Memory B cell (primary cell): ENCODE data around the gene PRPF6.

ENCODE experiments used
- ATAC-seq: fragments of 150-1000 bp; cut with Tn5 transposase; 2 replicates; pipeline ENCODE4 v1.10.0; 2021; ENCODE audit warnings: low read depth, mild to moderate bottlenecking, moderate library complexity
- DNase-seq, 2 donors: peaks; one replicate each; pipeline ENCODE4 v3.0.0; 2022; ENCODE audit warnings: low spot score in 2 of 2
- H3K27ac Mint-ChIP-seq: one replicate; pipeline ENCODE4 v1.8.0; 2022; ENCODE audit warnings: mild to moderate bottlenecking, moderate library complexity, mixed read lengths
- H3K27me3 Mint-ChIP-seq: one replicate; pipeline ENCODE4 v1.8.0; 2022; ENCODE audit warnings: mixed read lengths
- H3K36me3 Mint-ChIP-seq: one replicate; pipeline ENCODE4 v1.8.0; 2022; ENCODE audit warnings: mild to moderate bottlenecking, mixed read lengths
- H3K4me1 Mint-ChIP-seq: one replicate; pipeline ENCODE4 v1.8.0; 2022; ENCODE audit warnings: mixed read lengths
- H3K4me3 Mint-ChIP-seq: one replicate; pipeline ENCODE4 v1.8.0; 2022; ENCODE audit warnings: mild to moderate bottlenecking, moderate library complexity, mixed read lengths
- H3K9me3 Mint-ChIP-seq: one replicate; pipeline ENCODE4 v1.8.0; 2022; ENCODE audit warnings: mixed read lengths

Gene PRPF6

GRCh38 chr20:64042054-64042781 is 61.3 kb downstream of the PRPF6 start:
- peaks cover 17% of the 10 kb centered on the region for H3K27me3 Mint-ChIP-seq
- ATAC-seq (no peak), DNase-seq (no peak)
- H3K27ac Mint-ChIP-seq = no peak overlapping the region
- peaks cover 5% of the 10 kb centered on the region for H3K4me1 Mint-ChIP-seq
- H3K4me3 Mint-ChIP-seq = peak overlapping the region; percentile 83
- H3K9me3 Mint-ChIP-seq = no peaks in the 10 kb centered on the region
- no peaks in the 10 kb centered on the region for H3K36me3 Mint-ChIP-seq

DNA sequence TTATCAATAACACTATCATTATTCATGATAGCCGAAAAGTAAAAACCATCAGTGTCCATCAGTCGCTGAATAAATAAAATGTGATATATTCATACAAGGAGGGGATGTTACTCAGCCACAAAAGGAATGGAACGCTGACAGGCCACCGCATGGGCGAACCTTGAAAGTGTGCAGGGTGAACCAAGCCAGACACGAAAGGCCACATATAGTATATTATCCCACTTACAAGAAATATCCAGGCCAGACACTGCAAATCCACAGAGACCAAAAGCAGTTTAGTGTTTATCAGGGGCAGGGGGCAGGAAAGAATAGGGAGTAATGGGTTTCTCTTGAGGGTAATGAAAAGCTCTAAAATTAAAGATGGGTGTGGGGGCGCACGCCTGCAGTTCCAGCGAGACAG is 62.8 kb downstream of the PRPF6 start:
- no peak overlapping the region for H3K4me3 Mint-ChIP-seq
- H3K36me3 Mint-ChIP-seq = no peaks in the 10 kb centered on the region
- no peak overlapping the region for H3K27ac Mint-ChIP-seq
- no peaks in the 10 kb centered on the region for H3K9me3 Mint-ChIP-seq
- H3K27me3 Mint-ChIP-seq = peaks cover 22% of the 10 kb centered on the region
- ATAC-seq = no peak
- peaks cover 3% of the 10 kb centered on the region for H3K4me1 Mint-ChIP-seq
- DNase-seq = no peak

- Mint-ChIP-seq H3K9me3 (no peaks in the 10 kb centered on the region), H3K4me1 (peaks cover 3% of the 10 kb centered on the region), H3K36me3 (no peaks in the 10 kb centered on the region), H3K27ac (no peak overlapping the region), H3K4me3 (no peak overlapping the region), H3K27me3 (peaks cover 24% of the 10 kb centered on the region)
- no peak for DNase-seq
- no peak for ATAC-seq
Measured at GRCh38 chr20:64044484-64045247, 63.7 kb downstream of the PRPF6 start.

DNA sequence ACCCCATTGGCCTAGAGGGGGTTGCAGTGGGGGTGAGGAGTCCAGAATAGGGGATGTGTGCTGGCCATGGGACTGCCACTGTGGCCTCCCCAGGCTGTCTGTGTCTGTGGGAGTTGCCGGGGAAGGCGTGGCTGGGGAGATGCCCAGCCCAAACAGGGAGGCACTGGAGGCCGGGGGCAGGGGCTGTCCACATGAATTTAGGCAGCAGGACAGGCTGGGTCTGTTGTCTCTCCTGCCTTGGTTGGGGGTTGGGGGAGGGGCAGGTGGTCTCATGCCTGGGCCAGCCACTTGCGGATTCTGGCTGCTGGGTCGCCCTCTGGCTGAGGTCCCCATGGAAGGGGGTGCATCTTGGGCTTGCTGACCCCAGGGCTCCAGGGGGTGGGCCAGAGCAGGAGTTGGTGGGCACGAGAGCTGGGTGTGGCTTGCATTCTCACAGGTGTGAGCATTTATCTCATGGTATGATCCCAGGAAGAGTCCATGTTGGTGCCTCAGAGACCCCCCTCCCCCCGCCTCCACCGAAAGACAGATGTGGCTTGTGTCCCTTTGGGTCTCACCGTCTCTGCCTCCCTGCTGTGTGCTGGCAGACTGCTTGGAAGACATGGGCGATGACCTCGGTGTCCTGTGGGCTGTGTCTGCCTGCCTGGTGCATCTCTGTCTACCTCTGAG is 64.5 kb downstream of the PRPF6 start:
- Mint-ChIP-seq H3K27me3 (peaks cover 24% of the 10 kb centered on the region), H3K27ac (no peak overlapping the region), H3K36me3 (no peaks in the 10 kb centered on the region), H3K4me3 (no peak overlapping the region), H3K4me1 (peaks cover 4% of the 10 kb centered on the region), H3K9me3 (no peaks in the 10 kb centered on the region)
- no peak for DNase-seq
- no peak for ATAC-seq

DNA sequence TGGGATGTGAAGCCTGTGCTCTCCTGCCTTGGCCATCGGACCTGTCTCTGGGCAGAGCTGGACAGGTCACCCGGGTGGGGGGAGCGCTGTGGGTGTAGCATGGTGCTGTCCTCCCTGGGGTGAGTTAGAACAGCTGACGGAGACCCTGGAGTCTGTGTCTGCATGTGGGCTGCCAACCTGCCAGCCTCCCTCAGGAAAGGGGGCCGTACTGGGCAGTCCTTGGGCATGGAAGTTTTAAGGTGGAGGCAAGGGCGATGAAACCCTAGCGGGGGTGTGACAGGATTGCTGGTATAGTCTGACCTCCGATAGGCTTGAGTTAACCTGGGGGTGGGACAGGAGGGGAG is 66.1 kb downstream of the PRPF6 start:
- ATAC-seq = no peak
- DNase-seq = no peak
- no peaks in the 10 kb centered on the region for H3K9me3 Mint-ChIP-seq
- peaks cover 32% of the 10 kb centered on the region for H3K27me3 Mint-ChIP-seq
- H3K27ac Mint-ChIP-seq = no peak overlapping the region
- H3K4me3 Mint-ChIP-seq = no peak overlapping the region
- no peaks in the 10 kb centered on the region for H3K36me3 Mint-ChIP-seq
- H3K4me1 Mint-ChIP-seq = peaks cover 6% of the 10 kb centered on the region

DNA sequence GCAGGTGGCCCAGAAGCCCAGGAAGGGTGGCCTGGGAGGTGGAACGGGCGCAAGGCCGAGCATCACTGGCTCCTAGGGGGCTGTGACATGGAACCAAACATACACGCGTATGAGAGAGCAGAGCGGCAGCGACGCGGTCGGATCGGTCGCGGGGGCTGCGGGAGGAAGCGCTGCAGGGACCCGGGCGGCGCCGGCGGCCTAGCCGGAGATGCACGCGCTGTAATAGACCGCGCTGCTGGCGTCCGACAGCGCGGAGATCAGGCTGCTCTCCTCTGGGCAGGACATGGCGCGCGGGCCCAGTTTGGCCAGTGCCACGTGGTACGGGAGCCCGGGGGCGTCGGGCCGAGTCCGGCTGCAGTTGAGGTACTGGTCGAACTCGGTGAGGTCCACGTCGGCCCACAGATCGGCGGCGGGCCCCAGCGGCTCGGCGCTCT is 67.1 kb downstream of the PRPF6 start:
- no peaks in the 10 kb centered on the region for H3K36me3 Mint-ChIP-seq
- no peak overlapping the region for H3K4me3 Mint-ChIP-seq
- H3K9me3 Mint-ChIP-seq = no peaks in the 10 kb centered on the region
- peaks cover 4% of the 10 kb centered on the region for H3K4me1 Mint-ChIP-seq
- no peak for DNase-seq
- peaks cover 36% of the 10 kb centered on the region for H3K27me3 Mint-ChIP-seq
- no peak for ATAC-seq
- H3K27ac Mint-ChIP-seq = no peak overlapping the region

- no peaks in the 10 kb centered on the region for H3K36me3 Mint-ChIP-seq
- peaks cover 4% of the 10 kb centered on the region for H3K4me1 Mint-ChIP-seq
- ATAC-seq (no peak), DNase-seq (peak in 1 of 2 donors; percentile 16)
- no peaks in the 10 kb centered on the region for H3K9me3 Mint-ChIP-seq
- H3K27ac Mint-ChIP-seq = no peak overlapping the region
- peaks cover 42% of the 10 kb centered on the region for H3K27me3 Mint-ChIP-seq
- no peak overlapping the region for H3K4me3 Mint-ChIP-seq
Measured at GRCh38 chr20:64048402-64049044, 67.6 kb downstream of the PRPF6 start.

DNA sequence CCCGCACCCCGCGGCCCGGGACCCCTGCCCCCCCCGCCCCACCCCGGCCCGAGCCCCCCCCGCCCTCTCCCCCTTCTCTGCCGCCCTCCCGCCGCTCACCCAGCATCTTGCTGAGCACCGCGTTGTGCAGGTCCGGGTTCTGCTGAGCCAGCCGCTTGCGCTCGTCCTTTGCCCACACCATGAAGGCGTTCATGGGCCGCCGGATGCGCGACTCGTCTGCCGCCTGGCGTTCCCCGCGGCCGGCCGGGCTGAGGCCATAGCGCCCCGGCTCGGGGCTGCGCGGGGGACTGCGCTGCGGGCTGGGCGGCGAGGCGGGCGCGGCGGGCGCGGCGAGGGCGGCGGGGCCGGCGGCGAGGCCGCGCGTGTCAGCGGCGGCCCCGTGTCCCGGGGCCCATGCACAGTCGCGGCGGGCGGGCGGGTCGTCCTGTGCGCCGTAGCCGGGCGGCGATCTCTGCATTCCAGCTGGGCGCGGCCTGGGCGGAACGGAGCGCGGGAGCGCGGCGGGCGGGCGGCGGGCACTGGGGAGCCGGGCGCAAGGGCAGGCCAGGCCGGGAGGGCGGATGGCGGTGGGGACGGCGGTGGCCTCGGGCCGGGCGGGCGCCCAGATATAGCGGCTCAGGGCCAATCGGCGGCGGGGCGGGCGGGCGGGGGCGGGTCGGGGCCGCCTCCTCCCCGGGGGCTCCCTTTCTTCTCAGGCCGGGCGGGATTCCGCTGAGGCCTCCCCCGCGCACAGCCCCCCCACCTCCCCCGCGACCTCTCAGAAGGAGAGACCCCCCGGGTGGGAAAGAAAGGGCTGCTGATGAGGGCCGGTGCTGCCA is 68.3 kb downstream of the PRPF6 start, which contains the start of gene SOX18:
Gene SOX18, minus strand, starts transcription at position 580 of the 818 bp plus-strand sequence. Its CDS starts 123 bp downstream, at position 457.
- Mint-ChIP-seq H3K9me3 (no peaks in the 10 kb centered on the region), H3K36me3 (no peaks in the 10 kb centered on the region), H3K27me3 (peaks cover 45% of the 10 kb centered on the region), H3K27ac (no peak within 1 kb of the TSS), H3K4me1 (peaks cover 4% of the 10 kb centered on the region), H3K4me3 (peak within 1 kb of the TSS; percentile 68)
- peak; percentile 54 for ATAC-seq
- peak in 1 of 2 donors; percentile 27 for DNase-seq

- peak in 1 of 2 donors; percentile 25 for DNase-seq
- H3K4me3 Mint-ChIP-seq = peak overlapping the region; percentile 56
- no peaks in the 10 kb centered on the region for H3K9me3 Mint-ChIP-seq
- H3K36me3 Mint-ChIP-seq = no peaks in the 10 kb centered on the region
- peaks cover 4% of the 10 kb centered on the region for H3K4me1 Mint-ChIP-seq
- no peak for ATAC-seq
- no peak overlapping the region for H3K27ac Mint-ChIP-seq
- H3K27me3 Mint-ChIP-seq = peaks cover 42% of the 10 kb centered on the region
Measured at GRCh38 chr20:64049878-64050260, 68.9 kb downstream of the PRPF6 start.

DNA sequence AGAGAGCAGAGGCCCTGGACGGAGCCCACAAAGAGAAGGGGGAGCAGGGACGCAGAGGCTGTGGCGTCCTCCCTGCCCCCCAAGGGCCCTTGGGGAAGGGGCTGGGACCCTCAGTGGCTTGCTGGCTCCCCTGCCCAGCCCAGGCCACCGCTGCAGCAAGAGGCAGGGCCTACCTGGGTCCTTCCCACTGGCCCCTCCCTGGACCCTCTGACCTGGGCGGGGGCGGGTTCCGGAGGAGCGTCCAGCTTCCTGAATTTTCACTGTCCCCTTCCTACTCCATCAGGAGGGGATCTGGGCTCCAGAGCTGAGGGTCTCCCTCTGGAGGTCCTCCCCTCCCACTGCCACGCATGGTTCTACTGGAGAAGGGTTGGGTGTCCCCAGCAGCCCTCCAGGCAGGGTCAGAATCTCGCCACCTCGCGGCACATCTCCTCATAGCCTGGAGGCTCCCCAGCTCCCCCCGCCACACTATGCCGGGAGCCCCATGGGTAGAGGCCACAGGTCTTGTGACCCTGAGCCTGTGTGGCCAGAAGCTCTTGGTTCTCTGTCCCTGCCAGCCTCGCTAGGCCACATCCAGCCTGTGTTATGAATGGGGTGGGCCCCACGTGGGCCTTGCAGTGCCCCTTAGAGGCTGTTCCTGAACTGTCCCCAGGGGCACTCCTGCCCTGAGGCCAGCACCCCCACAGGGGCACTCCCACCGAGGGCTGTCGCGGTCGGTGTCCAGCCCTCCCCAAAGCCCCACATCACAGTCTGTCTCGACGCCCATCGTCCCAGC is 69.5 kb downstream of the PRPF6 start:
- Mint-ChIP-seq H3K9me3 (no peaks in the 10 kb centered on the region), H3K36me3 (peaks cover 3% of the 10 kb centered on the region), H3K4me1 (peaks cover 6% of the 10 kb centered on the region), H3K27me3 (peaks cover 45% of the 10 kb centered on the region), H3K4me3 (no peak overlapping the region), H3K27ac (no peak overlapping the region)
- no peak for DNase-seq
- peak; percentile 12 for ATAC-seq

DNA sequence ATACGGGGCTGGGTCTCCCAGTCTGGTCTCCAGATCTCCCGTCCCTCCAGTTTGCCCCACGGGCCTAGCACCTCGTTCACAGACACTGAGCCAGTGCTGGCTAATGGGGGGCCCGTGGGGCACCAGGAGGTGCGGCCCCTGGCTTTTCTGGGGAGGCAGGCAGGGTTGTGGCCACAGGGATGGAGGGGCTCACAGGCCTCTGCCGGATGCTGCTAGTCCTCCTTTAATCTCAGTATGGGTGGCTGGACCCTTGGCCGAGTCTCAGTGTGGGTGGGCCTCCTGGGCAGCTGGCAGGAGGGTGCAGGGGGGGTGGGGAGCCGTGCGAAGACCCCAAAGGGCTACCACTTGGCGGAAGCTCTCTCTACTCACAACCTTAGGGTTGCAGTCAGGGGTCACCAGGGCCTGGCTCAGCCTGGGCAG is 70.1 kb downstream of the PRPF6 start:
- Mint-ChIP-seq H3K4me1 (peaks cover 6% of the 10 kb centered on the region), H3K4me3 (no peak overlapping the region), H3K27ac (no peak overlapping the region), H3K9me3 (no peaks in the 10 kb centered on the region), H3K27me3 (peaks cover 42% of the 10 kb centered on the region), H3K36me3 (peaks cover 3% of the 10 kb centered on the region)
- no peak for DNase-seq
- ATAC-seq = no peak

DNA sequence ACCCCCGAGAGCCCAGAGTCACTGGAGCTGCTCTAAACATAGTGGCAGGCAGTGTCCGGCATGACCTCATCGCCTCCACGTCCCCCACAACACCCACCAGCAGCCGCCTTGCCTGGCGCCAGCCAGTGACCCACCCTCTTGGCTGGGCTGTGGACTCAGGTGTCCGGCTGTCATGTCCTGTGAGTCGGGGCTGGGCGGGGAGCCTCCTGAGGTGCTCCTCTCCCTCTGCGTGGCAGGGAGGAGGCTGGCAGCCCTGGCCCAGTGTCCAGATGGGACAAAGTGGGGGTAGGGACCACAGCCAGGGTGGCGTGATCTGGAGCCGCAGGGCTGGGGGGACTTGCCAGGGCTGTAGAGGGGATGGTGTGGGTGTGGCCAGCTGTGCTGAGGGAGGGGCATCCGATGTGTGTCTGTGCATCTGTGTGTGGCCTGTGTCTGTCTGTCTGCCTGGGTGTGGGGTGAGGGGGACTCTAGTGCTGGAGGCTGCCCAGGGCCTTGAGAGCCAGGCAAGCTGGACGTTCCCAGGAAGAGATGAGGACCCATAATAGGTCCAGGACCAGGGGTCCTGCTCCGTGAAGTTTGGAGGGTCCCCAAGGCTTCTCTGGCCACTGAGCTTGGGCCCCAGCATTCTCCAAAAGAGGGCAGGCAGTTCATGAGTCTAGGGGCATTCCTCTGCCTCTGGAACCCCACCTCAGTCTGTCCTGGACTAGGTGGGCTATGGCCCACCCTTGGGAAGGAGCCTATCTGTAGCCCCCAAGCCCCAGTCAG is 70.8 kb downstream of the PRPF6 start:
- ATAC-seq = no peak

More for the DNA sequence above, 70.8 kb downstream of the PRPF6 start:
- Mint-ChIP-seq H3K4me3 (no peak overlapping the region), H3K9me3 (no peaks in the 10 kb centered on the region), H3K4me1 (peaks cover 6% of the 10 kb centered on the region), H3K27me3 (peaks cover 37% of the 10 kb centered on the region), H3K36me3 (peaks cover 3% of the 10 kb centered on the region), H3K27ac (no peak overlapping the region)
- DNase-seq = no peak
